Neural cell (in vitro differentiated cells): ENCODE data around the gene REV3L. TPM values are rescaled to one million over a fixed set of nuclear protein-coding genes. Genes with fewer than 3 reads are reported as not detected.

Experiments
- H2AFZ ChIP-seq: fragments of 200-600, 300-800 bp; sonication (generic), shearing (Covaris generic); 2 replicates; pipeline ENCODE4 v1.6.0; 2014; ENCODE audit warnings: low read depth, mild to moderate bottlenecking, antibody characterized with exemption, low read length, moderate library complexity
- H3F3A ChIP-seq: fragments of 200-600 bp; shearing (Covaris generic); 2 replicates; pipeline ENCODE4 v1.6.1; 2016; ENCODE audit warnings: mild to moderate bottlenecking, moderate library complexity, mixed read lengths, antibody characterized with exemption, low read length; ENCODE audit not compliant: insufficient read depth, poor library complexity, severe bottlenecking
- H3K27ac ChIP-seq: fragments of 200-600, 300-800 bp; sonication (generic), shearing (Covaris generic); 2 replicates; pipeline ENCODE4 v1.5.1; 2014; ENCODE audit warnings: mild to moderate bottlenecking, low read length, moderate library complexity
- H3K27me3 ChIP-seq: fragments of 300-800, 200-600 bp; sonication (generic), shearing (Covaris generic); 2 replicates; pipeline ENCODE4 v1.6.0; 2014; ENCODE audit warnings: mild to moderate bottlenecking, low read depth, low read length, moderate library complexity; ENCODE audit not compliant: insufficient read depth
- H3K36me3 ChIP-seq: fragments of 300-800, 200-600 bp; sonication (generic), shearing (Covaris generic); 2 replicates; pipeline ENCODE4 v1.5.1; 2014; ENCODE audit warnings: mild to moderate bottlenecking, antibody characterized with exemption, low read length, moderate library complexity; ENCODE audit not compliant: insufficient read depth
- H3K4me2 ChIP-seq: fragments of 300-800, 200-600 bp; sonication (generic), shearing (Covaris generic); 2 replicates; pipeline ENCODE4 v1.6.0; 2014; ENCODE audit warnings: mild to moderate bottlenecking, low read length
- H3K4me3 ChIP-seq: fragments of 300-800, 200-600 bp; sonication (generic), shearing (Covaris generic); 2 replicates; pipeline ENCODE4 v1.5.1; 2014; ENCODE audit warnings: mild to moderate bottlenecking, low read length, moderate library complexity
- H3K79me2 ChIP-seq: fragments of 200-600 bp; shearing (Covaris generic); replicated peaks from 2 replicates; pipeline ENCODE4 v1.6.0; 2014; ENCODE audit warnings: mild to moderate bottlenecking, low read length, moderate library complexity; ENCODE audit not compliant: insufficient read depth
- H3K9ac ChIP-seq: fragments of 300-800, 200-600 bp; sonication (generic), shearing (Covaris generic); 2 replicates; pipeline ENCODE4 v1.6.1; 2016; ENCODE audit warnings: mild to moderate bottlenecking, low read length, mixed read lengths
- H3K9me2 ChIP-seq: fragments of 200-600 bp; shearing (Covaris generic); 2 replicates; pipeline ENCODE4 v1.6.1; 2016; ENCODE audit warnings: mild to moderate bottlenecking, low read length, mixed read lengths; ENCODE audit not compliant: insufficient read depth
- H3K9me3 ChIP-seq: fragments of 200-600, 300-800 bp; sonication (generic), shearing (Covaris generic); 2 replicates; pipeline ENCODE4 v1.6.1; 2016; ENCODE audit warnings: mild to moderate bottlenecking, mixed run types, low read length, moderate library complexity, mixed read lengths
- H4K20me1 ChIP-seq: fragments of 200-600 bp; shearing (Covaris generic); 2 replicates; pipeline ENCODE4 v1.6.1; 2016; ENCODE audit warnings: mild to moderate bottlenecking, mixed run types; ENCODE audit not compliant: insufficient read depth
- CTCF ChIP-seq: fragments of 450-650 bp; IDR thresholded peaks from 2 replicates; pipeline ENCODE4 v1.5.1; 2014; ENCODE audit warnings: antibody characterized with exemption, mild to moderate bottlenecking, moderate library complexity; ENCODE audit not compliant: poor library complexity, severe bottlenecking
- EP300 ChIP-seq: fragments of 450-650 bp; conservative IDR thresholded peaks from 2 replicates; pipeline ENCODE4 v1.6.1; 2014; ENCODE audit warnings: antibody characterized with exemption, mild to moderate bottlenecking, moderate library complexity; ENCODE audit not compliant: poor library complexity, severe bottlenecking
- EZH2 ChIP-seq: fragments of 200-600, 300-800 bp; shearing (Covaris generic), sonication (generic); IDR thresholded peaks from 2 replicates; pipeline ENCODE4 v1.6.1; 2014; ENCODE audit warnings: antibody characterized with exemption, low read length, borderline replicate concordance, mild to moderate bottlenecking; ENCODE audit not compliant: insufficient read depth, poor library complexity, severe bottlenecking
- MXI1 ChIP-seq: fragments of 450-650 bp; conservative IDR thresholded peaks from 2 replicates; pipeline ENCODE4 v1.6.1; 2014; ENCODE audit warnings: antibody characterized with exemption, mild to moderate bottlenecking; ENCODE audit not compliant: poor library complexity, severe bottlenecking
- POLR2AphosphoS5 ChIP-seq: IDR thresholded peaks from 2 replicates; pipeline ENCODE4 v1.6.1; 2012
- RAD21 ChIP-seq: fragments of 450-650 bp; conservative IDR thresholded peaks from 2 replicates; pipeline ENCODE4 v1.6.1; 2014; ENCODE audit warnings: antibody characterized with exemption, mild to moderate bottlenecking, moderate library complexity
- REST ChIP-seq: IDR thresholded peaks from 2 replicates; pipeline ENCODE4 v1.6.1; 2012; ENCODE audit warnings: borderline replicate concordance
- SMC3 ChIP-seq: fragments of 450-650 bp; conservative IDR thresholded peaks from 2 replicates; pipeline ENCODE4 v1.6.1; 2014; ENCODE audit warnings: antibody characterized with exemption, mild to moderate bottlenecking, moderate library complexity; ENCODE audit not compliant: poor library complexity
- TAF1 ChIP-seq: IDR thresholded peaks from 2 replicates; pipeline ENCODE4 v1.6.1; 2012; ENCODE audit warnings: low read depth
- polyA plus RNA-seq: library from polyadenylated mRNA; depleted of rRNA; stranded (reverse); fragments of >200 nt; gene quantifications from 2 replicates; pipeline ENCODE4 v1.2.3, GENCODE V29; 2014

The REV3L gene
- polyA plus RNA-seq, 1 donor from 2014 or later = 60.2 TPM

- Histone ChIP-seq H3K4me3 (no peak overlapping the region), H3K27me3 (no peaks in the 10 kb centered on the region), H3K27ac (no peak overlapping the region), H3K9me2 (no peaks in the 10 kb centered on the region), H3K79me2 (peaks cover 28% of the 10 kb centered on the region), H3F3A (no peaks in the 10 kb centered on the region), H3K4me2 (no peak overlapping the region), H2AFZ (no peak overlapping the region), H3K36me3 (no peaks in the 10 kb centered on the region), H4K20me1 (no peaks in the 10 kb centered on the region), H3K9me3 (peaks cover 7% of the 10 kb centered on the region), H3K9ac (no peak overlapping the region)
- TF ChIP-seq POLR2AphosphoS5 (no peak), EZH2 (no peak), MXI1 (no peak), SMC3 (no peak), CTCF (no peak), REST (no peak), RAD21 (no peak), TAF1 (no peak), EP300 (no peak)
Measured at GRCh38 chr6:111461860-111462259, 21.2 kb downstream of the REV3L start.

GRCh38 chr6:111458670-111459232 lies 24.3 kb downstream of the REV3L start:
- peaks cover 43% of the 10 kb centered on the region for H3K79me2 ChIP-seq
- peaks cover 7% of the 10 kb centered on the region for H3K9me3 ChIP-seq
- no peak overlapping the region for H3K9ac ChIP-seq
- H3K27ac ChIP-seq = no peak overlapping the region
- no peaks in the 10 kb centered on the region for H3K9me2 ChIP-seq
- no peak overlapping the region for H3K4me3 ChIP-seq
- H2AFZ ChIP-seq = no peak overlapping the region
- H3K4me2 ChIP-seq = no peak overlapping the region
- TF ChIP-seq RAD21 (no peak), POLR2AphosphoS5 (no peak), EP300 (no peak), TAF1 (no peak), CTCF (no peak), MXI1 (no peak)
- H3K27me3 ChIP-seq = no peaks in the 10 kb centered on the region
- H4K20me1 ChIP-seq = no peaks in the 10 kb centered on the region
- no peaks in the 10 kb centered on the region for H3K36me3 ChIP-seq
- no peaks in the 10 kb centered on the region for H3F3A ChIP-seq
